HCT116 (cell line): Measurements from ENCODE around the gene RBM44.

Experiments
- CEBPB ChIP-seq: IDR thresholded peaks from 2 replicates; pipeline ENCODE4 v1.6.1; 2012; ENCODE audit warnings: low read depth
- CTCF ChIP-seq, 3 experiments: fragments of 200-600 bp in 1 of 3; sonication (generic) in 1 of 3; IDR thresholded peaks in 2 of 3; conservative IDR thresholded peaks in 1 of 3; 2 replicates each; pipeline ENCODE4 v1.5.1; 2012 to 2017; ENCODE audit warnings: low read depth in 2 of 3, low read length in 2 of 3, antibody characterized with exemption in 1 of 3, borderline replicate concordance in 1 of 3, control low read depth in 1 of 3, mild to moderate bottlenecking in 1 of 3, mixed read lengths in 1 of 3, mixed run types in 1 of 3, moderate library complexity in 1 of 3; ENCODE audit not compliant: insufficient read depth in 1 of 3
- ELF1 ChIP-seq: IDR thresholded peaks from 2 replicates; pipeline ENCODE4 v1.6.1; 2012; ENCODE audit warnings: low read depth, borderline replicate concordance
- EZH2 ChIP-seq: fragments of 200-600 bp; sonication (generic); IDR thresholded peaks from 2 replicates; pipeline ENCODE4 v1.6.1; 2017; ENCODE audit warnings: antibody characterized with exemption, mixed run types
- JUND ChIP-seq: IDR thresholded peaks from 2 replicates; pipeline ENCODE4 v1.6.1; 2012
- MAX ChIP-seq: IDR thresholded peaks from 2 replicates; pipeline ENCODE4 v1.6.1; 2012
- POLR2A ChIP-seq: IDR thresholded peaks from 2 replicates; pipeline ENCODE4 v1.7.0; 2011; ENCODE audit warnings: borderline replicate concordance; ENCODE audit not compliant: insufficient read depth, insufficient read length; ENCODE audit errors: extremely low read depth
- POLR2AphosphoS5 ChIP-seq: IDR thresholded peaks from 2 replicates; pipeline ENCODE4 v1.6.1; 2011; ENCODE audit warnings: mild to moderate bottlenecking, low read depth, low read length, moderate library complexity
- RAD21 ChIP-seq: IDR thresholded peaks from 2 replicates; pipeline ENCODE4 v1.6.1; 2012; ENCODE audit warnings: low read depth, mild to moderate bottlenecking
- YY1 ChIP-seq: IDR thresholded peaks from 2 replicates; pipeline ENCODE4 v1.6.1; 2011; ENCODE audit warnings: low read length, low read depth, moderate library complexity, mild to moderate bottlenecking; ENCODE audit not compliant: insufficient replicate concordance; ENCODE audit errors: extremely low read depth

- TF ChIP-seq CTCF (IDR thresholded peaks at IDR 0.05 in 2 of 3, conservative IDR thresholded peaks at IDR 0.05 in 1 of 3; ENCODE audit: borderline replicate concordance in 1 of 3, insufficient read depth in 1 of 3, low read depth in 2 of 3, low read length in 2 of 3) (no peak), CEBPB (no peak), POLR2A (no peak), MAX (no peak), RAD21 (no peak), JUND (no peak), YY1 (peak; percentile 7), ELF1 (no peak), EZH2 (no peak), POLR2AphosphoS5 (no peak)
Observed at GRCh38 chr2:237864444-237864931, 65.9 kb downstream of the RBM44 start.
